Activated T-cell treated with anti-CD3 and anti-CD28 coated beads, Interleukin-2, amount 50 U/mL, for 24 hours (primary cell): Measurements from ENCODE around the gene CERT1.

Experiments
- DNase-seq: peaks from one replicate; pipeline ENCODE4 v3.0.0-alpha.2; 2020
- H3K27ac Mint-ChIP-seq: 2 replicates; pipeline ENCODE4 v1.8.0; 2020; ENCODE audit warnings: mild to moderate bottlenecking, mixed read lengths
- H3K27me3 Mint-ChIP-seq: 2 replicates; pipeline ENCODE4 v1.8.0; 2020; ENCODE audit warnings: mixed read lengths
- H3K36me3 Mint-ChIP-seq: 2 replicates; pipeline ENCODE4 v1.8.0; 2020; ENCODE audit warnings: low read depth, mixed read lengths
- H3K4me1 Mint-ChIP-seq: 2 replicates; pipeline ENCODE4 v1.8.0; 2020; ENCODE audit warnings: low read depth, mixed read lengths
- H3K4me3 Mint-ChIP-seq: 2 replicates; pipeline ENCODE4 v1.8.0; 2020; ENCODE audit warnings: mild to moderate bottlenecking, moderate library complexity, mixed read lengths
- H3K9me3 Mint-ChIP-seq: 2 replicates; pipeline ENCODE4 v1.8.0; 2020; ENCODE audit warnings: mixed read lengths

CERT1 gene

DNA sequence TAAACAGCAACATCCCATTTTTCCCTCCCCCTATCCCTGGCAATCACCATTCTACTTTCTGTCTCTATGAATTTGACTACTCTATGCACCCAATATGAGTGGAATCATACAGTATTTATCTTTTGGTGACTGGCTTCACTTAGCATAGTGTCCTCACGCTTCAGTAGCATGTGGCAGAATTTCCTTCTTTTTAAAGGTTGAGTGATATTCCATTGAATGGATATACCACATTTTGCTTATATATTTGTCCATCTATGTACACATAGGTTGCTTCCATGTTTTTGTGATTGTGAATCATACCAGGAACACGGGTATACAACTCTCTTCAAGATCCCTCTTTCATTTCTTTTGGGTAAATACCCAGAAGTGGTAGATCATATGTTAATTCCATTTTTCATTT, 69.9 kb downstream of the CERT1 start:
- peaks cover 21% of the 10 kb centered on the region for H3K9me3 Mint-ChIP-seq
- no peaks in the 10 kb centered on the region for H3K27me3 Mint-ChIP-seq
- peaks cover 10% of the 10 kb centered on the region for H3K4me1 Mint-ChIP-seq
- H3K27ac Mint-ChIP-seq = no peak overlapping the region
- DNase-seq = no peak
- H3K36me3 Mint-ChIP-seq = peaks cover 39% of the 10 kb centered on the region
- no peak overlapping the region for H3K4me3 Mint-ChIP-seq

DNA sequence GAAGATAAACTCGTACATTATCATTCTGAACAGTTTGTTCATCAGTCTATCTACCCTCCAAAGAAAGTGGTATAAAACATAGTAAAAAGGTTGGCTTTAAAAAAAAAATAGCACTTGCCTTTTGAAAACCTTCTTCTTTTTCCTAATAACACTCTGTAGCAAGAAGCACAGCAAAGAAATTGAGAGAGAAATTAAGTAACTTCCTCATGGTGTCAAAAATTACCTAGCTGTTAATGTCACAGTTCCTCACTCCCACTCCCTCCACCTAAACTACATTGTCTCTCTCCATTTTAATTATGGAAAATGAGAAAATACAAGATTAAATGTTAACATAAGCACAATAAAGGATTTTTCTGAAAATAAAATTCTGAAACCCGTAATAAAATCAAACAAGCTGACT, 72.2 kb downstream of the CERT1 start:
- Mint-ChIP-seq H3K9me3 (peaks cover 12% of the 10 kb centered on the region), H3K4me3 (no peak overlapping the region), H3K27ac (no peak overlapping the region), H3K27me3 (no peaks in the 10 kb centered on the region), H3K36me3 (peaks cover 39% of the 10 kb centered on the region), H3K4me1 (peaks cover 18% of the 10 kb centered on the region)
- no peak for DNase-seq

DNA sequence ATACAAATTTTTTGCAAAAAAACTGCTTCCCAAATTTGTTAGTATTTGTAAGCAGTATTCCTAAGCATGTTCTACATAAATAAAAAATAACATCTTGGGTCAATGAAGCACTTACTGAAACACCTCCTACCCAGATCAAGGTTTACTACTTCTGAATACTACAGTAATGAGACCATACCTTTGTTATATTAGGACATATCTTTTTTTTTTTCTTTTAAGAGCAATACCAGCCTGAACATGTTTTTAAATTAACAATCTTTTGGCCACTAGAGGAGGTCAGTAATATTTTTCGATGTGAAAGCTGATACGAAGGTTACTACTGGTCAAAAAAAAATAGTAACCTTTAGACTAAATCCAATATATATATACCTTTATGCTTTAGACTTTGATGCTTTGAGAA, 72.7 kb downstream of the CERT1 start:
- DNase-seq = no peak
- Mint-ChIP-seq H3K9me3 (peaks cover 12% of the 10 kb centered on the region), H3K36me3 (peaks cover 41% of the 10 kb centered on the region), H3K4me1 (peaks cover 20% of the 10 kb centered on the region), H3K27me3 (no peaks in the 10 kb centered on the region), H3K27ac (no peak overlapping the region), H3K4me3 (no peak overlapping the region)

DNA sequence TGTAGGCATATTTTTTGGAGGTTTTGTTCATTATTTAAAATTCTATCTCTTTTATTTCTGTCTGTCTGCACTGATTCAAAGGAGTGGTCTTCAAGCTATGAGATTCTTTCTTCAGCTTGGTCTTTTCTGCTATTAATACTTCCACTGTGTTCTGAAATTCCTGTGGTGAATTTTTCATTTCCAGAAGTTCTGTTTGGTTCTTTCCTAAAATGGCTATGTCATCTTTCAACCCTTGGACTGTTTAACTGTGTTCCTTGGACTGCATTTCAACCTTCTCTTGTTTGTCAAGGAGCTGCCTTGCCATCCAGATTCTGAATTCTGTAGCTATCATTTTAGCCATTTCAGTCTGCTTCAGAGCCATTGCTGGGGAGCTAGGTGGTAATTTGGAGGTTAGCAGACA, 76.3 kb downstream of the CERT1 start:
- H3K4me1 Mint-ChIP-seq = peaks cover 16% of the 10 kb centered on the region
- no peak overlapping the region for H3K4me3 Mint-ChIP-seq
- H3K27ac Mint-ChIP-seq = no peak overlapping the region
- H3K36me3 Mint-ChIP-seq = peaks cover 23% of the 10 kb centered on the region
- no peak for DNase-seq
- H3K9me3 Mint-ChIP-seq = peaks cover 3% of the 10 kb centered on the region
- H3K27me3 Mint-ChIP-seq = no peaks in the 10 kb centered on the region

DNA sequence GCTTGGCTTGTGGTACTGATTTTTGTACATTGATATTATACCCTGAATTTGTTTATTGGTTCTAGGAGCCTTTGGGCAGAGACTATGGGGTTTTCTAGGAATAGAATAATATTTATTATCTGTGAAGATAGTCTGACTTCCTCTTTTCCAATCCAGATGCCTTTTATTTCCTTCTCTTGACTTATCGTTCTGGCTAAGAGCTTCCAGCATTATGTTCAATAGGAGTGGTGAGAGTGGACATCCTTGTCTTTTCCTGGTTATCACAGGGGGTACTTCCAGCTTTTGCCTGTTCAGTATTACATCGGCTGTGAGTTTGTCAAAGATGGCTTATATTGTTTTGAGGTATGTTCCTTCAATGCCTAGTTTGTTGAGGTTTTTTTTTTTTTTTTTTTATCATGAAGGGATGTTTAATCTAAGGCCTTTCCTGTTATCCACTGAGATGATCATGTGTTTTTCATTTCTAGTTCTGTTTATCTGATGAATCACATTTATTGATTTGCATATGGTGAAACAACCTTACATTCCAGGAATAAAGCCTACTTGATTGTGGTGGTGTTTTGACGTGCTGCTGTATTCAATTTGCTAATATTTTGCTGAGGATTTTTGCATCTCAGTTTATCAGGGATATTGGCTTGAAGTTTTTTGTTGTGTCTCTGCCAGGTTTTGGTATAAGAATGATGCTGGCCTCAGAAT, 77.5 kb downstream of the CERT1 start:
- Mint-ChIP-seq H3K4me1 (peaks cover 15% of the 10 kb centered on the region), H3K27me3 (no peaks in the 10 kb centered on the region), H3K4me3 (no peak overlapping the region), H3K27ac (peak overlapping the region; percentile 80), H3K36me3 (peaks cover 23% of the 10 kb centered on the region), H3K9me3 (peaks cover 3% of the 10 kb centered on the region)
- DNase-seq = no peak

DNA sequence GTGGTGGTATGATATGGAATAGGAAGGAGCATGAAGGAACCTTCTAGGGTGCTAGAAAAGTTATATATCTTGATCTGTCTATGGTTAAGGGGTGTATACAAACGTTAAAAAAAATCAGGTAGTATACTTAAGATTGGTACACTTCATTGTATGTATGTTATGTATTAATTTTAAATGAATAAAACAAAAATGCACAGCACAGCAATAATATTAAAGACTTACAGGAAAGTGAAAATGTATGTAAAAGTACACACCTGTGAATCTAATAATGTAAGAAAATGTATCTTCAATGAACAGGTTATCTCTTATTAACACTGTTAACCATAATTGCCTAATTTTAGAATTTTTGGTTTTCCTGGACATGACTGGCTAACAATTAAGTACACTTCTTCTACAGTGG, 97.2 kb downstream of the CERT1 start:
- no peak overlapping the region for H3K27ac Mint-ChIP-seq

DNA sequence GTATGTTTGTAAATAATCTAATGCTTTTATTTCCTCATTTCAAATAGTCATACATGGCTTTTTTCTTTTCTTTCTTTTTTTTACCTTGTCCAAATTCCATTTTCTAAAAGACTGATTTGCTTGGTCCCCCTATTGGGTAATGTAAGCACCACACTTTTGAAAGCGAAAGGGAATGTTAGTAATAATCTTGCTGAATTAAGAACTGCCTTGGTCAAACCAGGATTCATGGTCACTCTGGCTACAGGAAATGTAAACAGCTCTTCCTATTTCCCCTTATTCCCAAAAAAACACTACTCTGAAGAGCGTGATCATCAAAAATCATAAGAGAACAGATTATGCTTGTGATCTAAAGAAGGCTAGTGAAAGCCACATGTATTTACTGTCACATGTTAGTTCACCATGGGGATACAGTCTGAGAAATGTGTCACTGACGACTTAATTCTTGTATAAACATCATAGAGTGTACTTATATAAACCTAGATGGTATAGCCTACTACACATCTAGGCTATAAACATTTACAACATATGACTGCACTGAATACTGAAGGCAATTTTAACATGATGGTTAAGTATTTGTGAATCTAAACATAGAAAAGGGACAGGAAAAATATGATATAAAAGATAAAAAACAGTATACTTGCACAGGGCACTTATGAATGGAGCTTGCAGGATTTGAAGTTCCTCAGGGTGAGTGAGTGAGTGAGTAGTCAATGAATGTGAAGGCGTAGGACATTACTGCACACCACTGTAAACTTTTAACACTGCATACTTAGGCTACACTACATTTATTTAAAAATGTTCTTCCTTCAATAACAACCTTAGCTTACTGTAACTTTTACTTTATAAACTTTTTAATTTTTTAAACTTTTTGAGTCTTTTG, 99.1 kb downstream of the CERT1 start:
- Mint-ChIP-seq H3K36me3 (peaks cover 70% of the 10 kb centered on the region), H3K27me3 (no peaks in the 10 kb centered on the region), H3K4me1 (peaks cover 2% of the 10 kb centered on the region), H3K27ac (peak overlapping the region; percentile 23), H3K4me3 (no peak overlapping the region), H3K9me3 (no peaks in the 10 kb centered on the region)
- DNase-seq = no peak

More for the DNA sequence above, 97.2 kb downstream of the CERT1 start:
- peaks cover 76% of the 10 kb centered on the region for H3K36me3 Mint-ChIP-seq
- H3K4me3 Mint-ChIP-seq = no peak overlapping the region
- H3K9me3 Mint-ChIP-seq = no peaks in the 10 kb centered on the region
- no peak for DNase-seq
- peaks cover 2% of the 10 kb centered on the region for H3K4me1 Mint-ChIP-seq
- no peaks in the 10 kb centered on the region for H3K27me3 Mint-ChIP-seq

DNA sequence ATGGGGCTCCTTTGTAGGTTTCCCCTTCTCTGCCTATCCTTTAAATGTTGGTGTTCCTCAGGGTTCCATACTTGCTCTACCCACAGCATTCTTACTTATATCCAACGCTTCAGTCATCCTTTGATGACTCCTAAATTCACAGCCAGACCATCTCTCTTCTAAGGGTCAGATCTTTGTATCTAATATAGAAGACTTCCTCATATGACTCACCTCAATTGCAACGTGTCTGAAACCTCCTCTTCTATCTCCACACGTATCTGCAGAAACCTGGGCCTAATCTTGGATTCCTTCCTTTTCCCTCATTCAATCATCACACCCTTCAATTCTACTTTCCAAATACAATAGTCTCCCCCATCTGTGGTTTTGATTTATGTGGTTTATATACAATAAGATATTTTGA, 106.1 kb downstream of the CERT1 start:
- peaks cover 55% of the 10 kb centered on the region for H3K36me3 Mint-ChIP-seq
- H3K9me3 Mint-ChIP-seq = no peaks in the 10 kb centered on the region
- peaks cover 4% of the 10 kb centered on the region for H3K4me1 Mint-ChIP-seq
- H3K4me3 Mint-ChIP-seq = no peak overlapping the region
- no peaks in the 10 kb centered on the region for H3K27me3 Mint-ChIP-seq
- H3K27ac Mint-ChIP-seq = peak overlapping the region; percentile 8
- DNase-seq = no peak

DNA sequence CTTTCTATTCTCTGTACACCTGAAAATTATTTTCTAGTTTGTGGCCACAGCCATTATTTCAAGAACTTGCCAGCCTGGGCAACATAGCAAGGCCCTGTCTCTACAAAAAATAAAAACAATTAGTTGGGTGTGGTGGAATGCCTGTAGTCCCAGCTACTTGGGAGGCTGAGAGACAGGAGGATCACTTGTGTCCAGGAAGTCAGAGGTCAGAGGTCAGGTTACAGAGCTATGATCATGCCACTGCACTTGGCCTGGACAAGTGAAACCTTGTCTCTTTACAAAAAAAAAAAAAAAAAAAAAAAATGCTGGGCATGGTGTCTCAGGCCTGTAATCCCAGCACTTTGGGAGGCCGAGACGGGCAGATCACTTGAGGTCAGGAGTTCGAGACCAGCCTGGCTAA, 116.2 kb downstream of the CERT1 start:
- Mint-ChIP-seq H3K9me3 (no peaks in the 10 kb centered on the region), H3K27me3 (no peaks in the 10 kb centered on the region), H3K27ac (no peak overlapping the region), H3K36me3 (peaks cover 52% of the 10 kb centered on the region), H3K4me1 (no peaks in the 10 kb centered on the region), H3K4me3 (no peak overlapping the region)
- no peak for DNase-seq

DNA sequence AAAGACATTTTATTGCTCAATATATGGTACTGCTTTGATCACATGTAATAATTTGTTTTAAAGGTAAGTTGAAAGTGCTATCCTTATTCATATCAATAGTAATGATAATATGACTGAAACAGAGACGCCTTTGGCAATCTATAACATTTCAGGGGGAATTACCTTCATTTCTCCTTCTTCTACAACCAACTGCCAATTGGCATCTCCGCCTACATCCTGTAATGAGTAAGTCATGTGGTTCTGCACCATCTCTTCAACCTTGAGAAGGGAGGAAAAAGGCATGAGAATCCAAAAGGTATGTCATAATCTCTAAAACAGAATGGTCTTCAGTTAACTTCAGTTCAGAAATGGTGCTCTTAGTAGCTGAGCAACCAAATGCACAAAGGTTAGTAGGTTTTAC, 122.0 kb downstream of the CERT1 start:
- Mint-ChIP-seq H3K27me3 (no peaks in the 10 kb centered on the region), H3K27ac (peak overlapping the region; percentile 28), H3K9me3 (no peaks in the 10 kb centered on the region), H3K36me3 (peaks cover 63% of the 10 kb centered on the region), H3K4me3 (no peak overlapping the region), H3K4me1 (peaks cover 11% of the 10 kb centered on the region)
- no peak for DNase-seq

DNA sequence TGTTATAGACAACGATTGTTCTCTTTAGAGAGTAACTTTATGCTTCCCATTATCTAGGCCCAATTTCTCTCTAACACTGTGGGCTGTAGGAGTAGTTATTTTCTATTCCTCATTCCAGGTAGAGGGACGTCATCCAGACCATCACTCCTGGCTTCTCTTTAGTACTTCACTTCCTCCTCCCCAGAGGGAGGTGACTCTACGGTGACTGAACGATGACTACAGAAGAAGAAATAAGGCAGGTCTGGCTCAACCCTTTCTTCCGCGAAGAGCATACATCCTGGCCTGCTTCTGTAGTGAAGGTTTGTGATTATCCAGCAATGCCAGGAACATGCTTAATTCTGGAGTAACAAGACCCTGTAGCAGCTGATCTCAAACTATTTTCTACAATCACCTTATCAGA, 123.6 kb downstream of the CERT1 start:
- Mint-ChIP-seq H3K4me3 (no peak overlapping the region), H3K9me3 (no peaks in the 10 kb centered on the region), H3K4me1 (peaks cover 11% of the 10 kb centered on the region), H3K27ac (no peak overlapping the region), H3K27me3 (no peaks in the 10 kb centered on the region), H3K36me3 (peaks cover 72% of the 10 kb centered on the region)
- DNase-seq = no peak

DNA sequence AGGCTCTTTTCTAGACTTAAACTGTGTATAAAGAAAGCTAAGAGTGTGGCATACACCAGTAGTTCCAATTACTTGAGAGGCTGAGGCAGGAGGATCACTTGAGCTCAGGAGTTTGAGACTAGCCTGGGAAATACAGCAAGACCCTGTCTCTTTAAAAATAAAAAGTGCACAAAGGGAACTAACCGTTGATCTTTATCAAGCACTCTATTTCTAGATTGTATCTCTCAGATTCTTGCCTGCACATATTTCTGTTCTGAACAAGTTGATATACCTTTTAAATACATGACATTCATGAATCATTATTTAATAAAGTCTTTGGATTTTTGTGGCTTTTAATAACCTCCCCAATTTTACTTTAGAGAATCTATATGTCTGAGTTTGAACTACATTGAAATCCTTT, 127.2 kb downstream of the CERT1 start:
- Mint-ChIP-seq H3K27me3 (no peaks in the 10 kb centered on the region), H3K4me3 (no peak overlapping the region), H3K27ac (no peak overlapping the region), H3K36me3 (peaks cover 79% of the 10 kb centered on the region), H3K9me3 (no peaks in the 10 kb centered on the region), H3K4me1 (peaks cover 4% of the 10 kb centered on the region)
- DNase-seq = no peak

DNA sequence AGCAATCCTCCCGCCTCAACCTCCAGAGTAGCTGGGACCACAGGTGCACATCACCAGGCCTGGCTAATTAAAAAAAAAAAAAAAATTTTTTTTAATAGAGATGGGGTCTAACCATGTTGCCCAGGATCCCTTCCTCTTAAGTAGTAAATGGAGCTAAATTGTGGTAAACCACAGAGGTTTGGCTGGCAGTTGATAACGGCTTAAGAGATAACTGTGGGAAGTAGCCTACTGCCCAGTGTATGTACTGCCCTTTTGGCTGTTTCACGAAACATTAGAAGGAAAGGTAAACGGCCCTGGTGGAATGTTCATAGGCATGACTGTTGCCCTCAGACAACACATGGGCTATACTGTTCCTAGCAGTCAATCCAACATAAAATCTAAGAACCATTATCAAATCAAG, 130.0 kb downstream of the CERT1 start:
- no peaks in the 10 kb centered on the region for H3K9me3 Mint-ChIP-seq
- H3K27me3 Mint-ChIP-seq = no peaks in the 10 kb centered on the region
- H3K36me3 Mint-ChIP-seq = peaks cover 71% of the 10 kb centered on the region
- DNase-seq = no peak
- no peak overlapping the region for H3K27ac Mint-ChIP-seq
- no peaks in the 10 kb centered on the region for H3K4me1 Mint-ChIP-seq
- no peak overlapping the region for H3K4me3 Mint-ChIP-seq

DNA sequence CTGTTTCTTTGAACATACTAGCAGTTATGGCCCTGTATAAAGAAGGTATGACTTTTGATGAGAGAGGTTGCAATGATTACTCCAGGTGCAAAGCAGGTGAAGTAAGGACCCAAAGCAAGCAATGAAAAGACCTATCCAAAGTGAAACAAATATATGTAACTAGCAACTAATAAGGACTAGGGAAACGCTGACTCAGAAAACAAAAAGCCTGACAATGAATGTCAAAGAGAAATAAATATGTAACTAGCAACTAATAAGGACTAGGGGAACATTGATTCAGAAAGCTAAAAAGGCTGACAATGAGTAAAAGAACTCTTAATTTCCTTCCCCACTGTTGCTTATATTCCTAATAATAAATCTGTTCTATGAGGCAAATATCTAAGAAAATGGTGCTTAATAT, 131.3 kb downstream of the CERT1 start:
- H3K4me1 Mint-ChIP-seq = no peaks in the 10 kb centered on the region
- H3K4me3 Mint-ChIP-seq = no peak overlapping the region
- no peak for DNase-seq
- peaks cover 74% of the 10 kb centered on the region for H3K36me3 Mint-ChIP-seq
- H3K27ac Mint-ChIP-seq = no peak overlapping the region
- no peaks in the 10 kb centered on the region for H3K9me3 Mint-ChIP-seq
- H3K27me3 Mint-ChIP-seq = no peaks in the 10 kb centered on the region

DNA sequence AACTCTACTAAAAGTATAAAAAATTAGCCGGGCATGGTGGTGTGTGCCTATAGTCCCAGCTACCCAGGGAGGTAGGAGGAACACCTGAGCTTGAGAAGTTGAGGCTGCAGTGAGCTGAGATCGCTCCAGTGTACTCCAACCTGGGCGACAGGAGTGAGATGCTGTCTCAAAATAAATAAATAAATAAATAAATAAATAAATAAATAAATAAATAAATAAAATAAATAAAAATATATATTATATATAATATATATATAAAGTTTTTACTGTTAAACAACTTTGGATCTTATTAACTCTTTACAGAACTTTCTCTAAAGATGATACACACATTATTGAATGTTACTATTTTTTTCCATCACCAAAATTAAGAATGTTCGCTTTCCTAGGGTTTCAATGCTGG, 136.0 kb downstream of the CERT1 start:
- Mint-ChIP-seq H3K27ac (no peak overlapping the region), H3K4me3 (no peak overlapping the region), H3K9me3 (no peaks in the 10 kb centered on the region), H3K36me3 (peaks cover 59% of the 10 kb centered on the region), H3K4me1 (no peaks in the 10 kb centered on the region), H3K27me3 (no peaks in the 10 kb centered on the region)
- no peak for DNase-seq
